NT2/D1 (cell line): ENCODE results near the gene ZBTB46.

Source experiments
- SUZ12 ChIP-seq: IDR thresholded peaks from 2 replicates; pipeline ENCODE4 v1.6.1; 2011; ENCODE audit not compliant: insufficient read length, insufficient read depth; ENCODE audit errors: extremely low read depth
- YY1 ChIP-seq: IDR thresholded peaks from 2 replicates; pipeline ENCODE4 v1.6.1; 2011; ENCODE audit not compliant: insufficient read length, insufficient read depth
- ZNF274 ChIP-seq: IDR thresholded peaks from 2 replicates; pipeline ENCODE4 v1.6.1; 2011; ENCODE audit warnings: mild to moderate bottlenecking, low read depth, low read length

DNA sequence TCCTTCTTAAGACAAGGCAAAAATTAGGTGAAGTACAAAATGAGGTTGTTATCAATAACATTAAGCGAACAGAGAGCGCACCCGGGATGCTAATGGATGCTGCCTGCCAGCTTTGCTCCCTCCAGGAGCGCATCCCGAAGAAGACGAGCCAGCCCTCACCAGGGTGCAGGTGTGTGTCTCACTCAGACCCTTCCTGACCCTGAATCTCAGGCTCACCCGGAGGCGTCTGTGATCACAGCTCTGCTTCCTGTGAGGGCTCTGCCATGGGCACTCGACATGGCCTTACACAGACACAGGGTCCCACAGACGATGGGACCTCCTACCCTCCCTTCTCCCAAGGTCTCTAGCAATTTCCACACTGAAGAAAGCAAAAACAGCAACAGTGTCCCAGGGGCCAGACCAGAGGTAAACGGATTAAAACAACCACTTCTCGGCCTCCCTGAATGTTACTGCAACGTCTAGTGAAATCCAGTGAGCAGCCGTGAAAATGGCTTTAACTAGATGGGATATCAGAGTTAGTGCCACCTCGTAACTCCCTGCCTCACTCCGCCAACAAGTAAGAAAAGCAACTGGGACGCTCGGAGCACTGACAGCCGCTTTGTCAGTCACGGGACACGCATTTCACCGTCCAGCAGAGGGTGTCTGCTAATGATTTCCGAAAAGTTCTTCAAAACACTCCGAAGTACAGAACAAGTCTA lies 11.7 kb downstream of the ZBTB46 start:
- TF ChIP-seq YY1 (no peak), ZNF274 (no peak), SUZ12 (no peak)
